GM19035 (cell line): ENCODE data around the gene SNX8.

ENCODE experiments used
- ATAC-seq: cut with Tn5 transposase; IDR thresholded peaks from one replicate; pipeline ENCODE4 v1.9.1; 2021; ENCODE audit not compliant: unreplicated experiment

The SNX8 gene

DNA sequence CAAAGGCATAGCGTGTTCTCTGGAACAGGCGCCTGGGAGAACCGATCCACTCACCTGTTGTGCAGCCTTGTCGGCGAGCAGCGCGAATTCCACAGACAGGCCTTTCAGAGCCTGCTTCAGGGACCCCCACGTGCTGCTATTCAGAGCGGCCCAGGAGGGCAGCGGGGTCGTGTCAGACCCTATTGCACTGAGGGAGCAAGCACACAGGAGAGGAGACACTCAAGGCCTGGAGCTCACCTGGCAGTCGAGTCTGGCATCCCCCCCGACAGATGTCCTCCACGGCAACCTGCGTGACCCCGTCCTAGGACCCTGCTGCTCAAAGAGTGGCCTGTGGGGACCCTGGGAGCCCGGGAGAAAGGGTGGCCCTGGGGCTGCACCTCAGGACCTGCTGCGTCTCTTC is 51.1 kb downstream of the SNX8 start:
- no peak for ATAC-seq

- ATAC-seq: no peak
Measured at GRCh38 chr7:2261611-2262010, 52.6 kb downstream of the SNX8 start.

DNA sequence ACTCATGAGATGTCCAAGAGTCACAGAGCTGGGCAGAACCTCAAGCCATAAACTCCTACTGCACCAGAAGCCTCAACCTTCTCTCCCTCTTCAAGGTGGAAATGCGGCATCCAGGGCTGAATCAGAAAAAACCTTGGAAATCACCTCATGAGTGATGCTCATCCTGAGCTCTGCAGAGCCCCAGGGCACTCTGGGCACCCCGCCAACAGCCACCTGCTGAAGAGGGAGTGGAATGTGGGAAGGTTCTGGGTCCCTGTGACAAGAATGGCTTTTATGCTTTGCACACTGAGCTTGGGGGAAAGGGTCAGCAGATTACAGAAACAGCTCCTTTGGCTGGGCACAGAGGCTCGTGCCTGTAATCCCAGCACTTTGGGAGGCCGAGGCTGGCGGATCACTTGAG is 53.4 kb downstream of the SNX8 start:
- no peak for ATAC-seq

DNA sequence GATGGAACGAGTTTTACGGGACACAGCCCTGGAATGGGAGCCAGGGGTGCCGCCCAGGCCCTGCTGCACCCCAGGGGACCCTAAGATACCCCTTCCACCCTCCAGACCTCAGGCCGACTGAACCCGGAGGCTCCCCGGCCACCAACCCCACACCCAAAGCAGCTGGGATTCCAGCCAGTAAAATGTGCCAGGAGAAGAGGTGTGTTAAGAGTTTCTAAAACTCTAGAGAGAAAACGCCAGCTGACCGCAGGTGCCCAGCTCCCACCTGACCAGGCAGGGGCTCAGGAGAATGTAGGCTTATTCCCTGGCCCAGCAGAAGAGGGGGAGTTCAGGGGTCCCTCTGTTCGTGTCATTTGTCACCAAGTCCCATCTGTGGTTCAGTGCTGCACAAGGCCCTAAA is 54.8 kb downstream of the SNX8 start:
- no peak for ATAC-seq

DNA sequence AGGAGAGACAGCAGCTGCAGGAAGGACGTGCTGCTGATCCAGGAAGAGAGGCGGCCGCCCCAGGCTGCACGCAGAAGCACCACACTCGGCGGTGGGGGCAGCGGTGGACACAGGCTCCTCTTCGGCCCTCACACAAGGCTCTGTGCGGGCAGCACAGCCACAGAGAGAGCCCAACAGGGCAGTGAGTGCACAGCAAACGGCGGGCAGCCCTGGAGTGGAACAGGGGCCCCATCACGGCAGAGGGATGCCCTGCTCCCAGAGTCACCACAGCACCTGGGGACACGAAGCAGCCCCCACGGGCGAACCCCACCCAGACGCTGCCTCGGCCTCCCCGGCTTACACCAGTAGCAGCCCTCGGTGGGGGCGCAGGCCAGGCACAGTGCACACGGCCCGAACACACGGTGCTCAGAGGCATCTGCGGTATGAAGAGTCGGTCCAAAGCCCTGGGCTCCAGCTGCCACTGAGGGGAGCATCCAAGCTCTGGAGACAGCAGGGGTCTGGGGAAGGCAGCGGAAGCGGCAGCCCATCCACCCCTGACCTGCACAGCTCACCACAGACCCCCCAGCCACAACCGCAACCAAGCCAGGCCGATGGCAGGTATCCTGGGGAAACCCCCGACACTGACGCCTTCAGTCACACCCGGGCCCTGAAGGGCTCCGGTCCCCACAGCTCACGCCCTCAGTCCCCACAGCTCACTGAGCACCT is 55.4 kb downstream of the SNX8 start:
- ATAC-seq: peak; percentile 80

- no peak for ATAC-seq
Measured at GRCh38 chr7:2257651-2258050, 56.6 kb downstream of the SNX8 start.

- ATAC-seq: no peak
Measured at GRCh38 chr7:2257046-2257551, 57.1 kb downstream of the SNX8 start.

DNA sequence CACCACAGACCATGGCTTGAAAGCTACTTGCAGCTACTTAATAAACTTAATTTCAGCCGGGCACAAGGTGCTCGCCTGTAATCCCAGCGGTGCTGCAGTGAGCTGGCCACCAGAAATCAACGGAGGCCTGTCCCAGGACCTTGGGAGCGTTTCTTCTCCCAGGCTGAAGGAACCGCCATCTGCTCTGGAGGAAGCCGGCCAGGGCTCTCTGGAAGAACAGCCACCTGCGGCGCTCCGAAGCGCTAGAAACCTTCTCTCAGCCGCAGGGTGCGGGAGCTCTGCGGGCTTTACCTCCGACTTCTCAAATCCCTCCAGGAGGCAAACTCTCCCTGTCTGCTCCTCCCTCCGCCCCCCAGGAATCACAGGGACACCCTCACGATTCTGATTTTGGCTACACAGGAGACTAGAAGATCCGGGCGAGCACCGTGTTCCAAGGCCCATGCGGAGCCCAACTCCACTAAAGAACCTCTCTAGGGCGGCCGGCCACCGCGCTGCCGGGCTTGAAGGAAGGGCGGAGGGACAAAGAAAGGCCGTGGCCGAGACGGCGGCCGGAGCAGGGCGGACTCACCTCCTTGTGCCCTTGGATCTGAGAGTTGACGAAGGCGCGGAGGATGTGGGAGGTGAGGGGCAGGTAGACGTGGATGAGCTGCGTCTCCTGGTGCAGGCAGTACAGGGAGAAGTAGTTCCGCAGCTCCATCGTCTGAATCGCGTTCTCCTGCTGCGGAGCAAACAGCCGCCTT is 57.8 kb downstream of the SNX8 start:
- no peak for ATAC-seq

- ATAC-seq: no peak
Measured at GRCh38 chr7:2255145-2256139, 58.8 kb downstream of the SNX8 start.

- no peak for ATAC-seq
Measured at GRCh38 chr7:2254429-2255144, 59.7 kb downstream of the SNX8 start.

DNA sequence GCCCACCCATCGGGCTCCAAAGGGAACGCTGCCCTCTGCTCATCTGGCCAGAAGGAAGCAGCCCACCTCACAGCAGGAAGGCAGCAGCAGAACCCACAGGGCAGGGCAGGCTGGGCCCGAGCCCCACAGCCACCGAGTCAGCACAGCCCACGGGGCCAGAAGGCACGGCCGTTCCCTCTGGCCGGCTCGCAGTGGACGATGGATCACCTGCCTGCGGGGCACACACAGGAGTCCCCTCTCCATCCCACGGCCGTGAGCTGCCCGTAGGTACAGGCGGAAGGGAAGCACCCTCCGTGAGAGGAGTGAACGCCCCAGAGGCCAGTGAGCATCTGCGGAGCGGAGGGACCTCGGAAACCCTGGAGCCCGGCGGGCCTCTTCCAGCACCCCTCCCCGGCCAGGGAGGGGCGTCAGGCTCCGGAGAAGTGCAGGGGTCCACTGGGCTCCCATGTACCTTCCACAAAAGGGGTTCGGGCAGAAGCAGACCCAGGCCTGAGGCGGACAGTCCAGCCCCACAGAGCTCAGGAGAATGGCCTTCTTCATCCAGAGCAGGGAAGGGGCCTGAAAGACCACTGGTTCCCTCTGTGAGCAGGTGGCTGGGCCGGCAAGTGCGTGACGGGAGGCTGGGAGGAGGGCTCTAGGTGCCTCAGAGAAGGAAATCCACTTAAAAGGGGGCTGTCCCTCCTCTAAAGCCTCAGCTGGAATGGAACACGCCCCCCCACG is 60.6 kb downstream of the SNX8 start:
- ATAC-seq: no peak

DNA sequence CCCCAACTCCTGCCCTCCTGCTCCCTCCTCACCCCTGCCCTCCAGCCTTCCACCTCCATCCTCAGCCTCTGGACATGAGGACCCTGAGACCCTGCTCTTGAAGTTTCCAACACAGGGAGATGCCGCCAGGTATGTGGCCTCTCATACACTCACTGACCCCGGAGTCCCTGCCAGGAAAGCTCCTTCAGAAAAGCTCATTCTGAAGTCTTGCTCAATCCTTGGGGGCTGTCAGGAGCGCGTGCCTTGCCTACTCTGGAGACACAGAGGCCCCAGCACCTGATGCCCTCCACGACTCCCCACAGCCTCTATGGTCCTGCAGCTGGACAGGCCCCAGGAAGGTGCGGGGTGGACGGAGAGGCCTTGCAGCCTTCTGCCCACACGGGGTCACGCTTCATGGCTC is 61.2 kb downstream of the SNX8 start:
- ATAC-seq: no peak

GRCh38 chr7:2251841-2252771 is 62.1 kb downstream of the SNX8 start:
- no peak for ATAC-seq

DNA sequence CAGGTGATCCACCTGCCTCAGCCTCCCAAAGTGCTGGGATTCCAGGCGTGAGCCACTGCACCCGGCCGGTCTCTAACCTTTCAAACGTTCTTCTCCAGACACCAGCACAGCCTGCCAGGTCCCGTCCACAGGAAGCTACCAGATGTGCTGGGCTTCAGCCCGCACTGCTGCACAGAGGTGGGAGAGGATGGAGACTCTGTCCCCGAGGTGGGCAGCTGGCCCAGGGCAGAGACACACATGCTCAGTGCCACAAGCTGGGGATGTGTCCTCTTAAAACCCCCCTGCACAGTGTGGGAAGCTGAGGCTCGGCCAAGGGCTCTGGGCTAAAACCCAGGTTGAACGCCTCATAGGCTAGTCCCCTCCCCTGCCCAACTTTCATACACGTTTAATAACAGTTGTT is 62.9 kb downstream of the SNX8 start:
- ATAC-seq: no peak

- ATAC-seq: no peak
Measured at GRCh38 chr7:2249744-2250323, 64.4 kb downstream of the SNX8 start.

DNA sequence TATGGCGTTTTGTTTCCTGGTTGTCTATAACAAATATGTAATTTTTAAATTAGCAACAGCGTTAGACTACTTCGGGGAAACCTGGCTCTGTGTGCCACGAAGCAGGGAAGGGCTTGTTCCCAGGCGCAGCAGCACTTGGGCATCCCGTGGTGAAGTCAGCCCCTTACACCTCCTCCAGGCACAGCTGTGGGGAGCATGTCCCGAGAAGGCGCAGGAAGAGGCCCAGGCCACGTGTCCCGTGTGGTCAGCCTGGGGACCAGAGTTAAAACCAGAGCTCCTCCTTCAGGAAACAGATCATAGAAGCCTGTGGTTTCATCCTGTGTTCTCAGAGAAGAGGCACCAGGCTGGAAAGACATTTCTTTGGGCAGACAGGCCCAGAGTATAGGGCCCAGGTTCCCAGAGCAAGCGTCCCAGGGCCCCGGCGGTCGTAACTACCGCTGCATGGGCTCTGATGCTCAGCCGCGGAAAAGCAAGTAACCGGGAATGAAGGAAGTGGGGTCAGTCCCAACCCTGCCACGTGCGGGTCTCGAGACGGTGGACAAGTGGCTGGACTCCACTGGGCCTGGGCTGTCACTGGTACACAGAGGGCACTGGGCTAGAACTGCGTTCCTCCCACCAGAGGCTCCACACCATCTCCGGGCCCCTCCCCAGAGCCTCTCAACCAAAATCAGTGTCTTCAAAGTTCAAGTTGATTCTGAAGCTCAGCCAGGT is 65.1 kb downstream of the SNX8 start:
- ATAC-seq: no peak

DNA sequence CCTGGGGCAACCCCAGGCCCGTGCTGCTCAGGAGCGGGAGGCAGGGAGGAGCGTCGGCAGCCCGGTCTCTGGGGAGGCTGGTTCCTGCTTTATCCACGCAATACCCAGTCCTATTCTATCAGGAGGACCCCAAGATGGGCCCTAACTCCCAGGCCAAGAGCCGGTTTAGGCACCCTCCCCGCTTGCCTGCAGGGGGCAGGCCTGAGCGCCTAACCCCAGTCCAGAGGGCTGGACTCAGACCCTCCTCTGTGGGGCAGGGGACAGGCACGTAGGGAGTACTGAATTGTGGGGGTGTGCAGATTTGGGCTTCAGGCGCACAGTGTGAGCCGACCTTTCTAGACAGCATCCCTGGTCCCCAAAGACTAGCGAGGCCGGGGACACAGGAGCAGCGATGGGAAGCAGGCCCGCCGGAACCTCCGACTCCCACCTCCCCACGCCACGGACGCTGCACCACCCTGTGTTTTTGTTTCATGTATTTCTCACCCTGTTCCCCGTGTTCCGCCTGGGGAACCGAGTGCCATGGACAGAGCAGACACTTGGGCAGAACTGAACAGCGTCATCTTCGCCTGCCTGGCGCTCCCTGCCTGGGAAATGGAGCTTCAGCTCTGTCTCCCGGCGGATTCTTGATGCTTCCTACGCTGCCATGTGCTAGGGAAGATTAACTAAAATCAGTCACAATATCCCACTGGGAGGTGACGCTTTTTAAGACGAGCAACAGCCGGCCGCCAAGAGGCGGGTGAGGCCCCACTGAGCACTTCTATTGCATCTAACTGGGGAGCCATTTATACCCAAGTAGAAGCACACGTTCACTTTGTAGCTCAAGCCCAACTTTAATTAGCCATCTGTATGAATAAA is 66.9 kb downstream of the SNX8 start:
- ATAC-seq: no peak
